Gastrocnemius medialis (tissue), 4 donors: Measurements from ENCODE around the gene MAPRE2.

Experiments used
- POLR2A ChIP-seq, 2 donors: fragments of 450-650 bp; IDR thresholded peaks; one replicate each; pipeline ENCODE4 v1.6.1; 2017; ENCODE audit warnings: antibody characterized with exemption in 2 of 2, mild to moderate bottlenecking in 2 of 2, moderate library complexity in 2 of 2
- TF ChIP-seq, protein P1 (sequence below), 5 experiments: fragments of 450-650 bp in 3 of 5; fragments of 200-600 bp in 2 of 5; sonication (generic) in 2 of 5; IDR thresholded peaks in 4 of 5; conservative IDR thresholded peaks in 1 of 5; 1 replicate in 4 of 5; 2 replicates in 1 of 5; pipeline ENCODE4 v1.5.1; 2016 to 2019; ENCODE audit warnings: antibody characterized with exemption in 5 of 5, mild to moderate bottlenecking in 3 of 5, moderate library complexity in 3 of 5

GRCh38 chr18:35190948-35191697 lies 149.9 kb downstream of the MAPRE2 start:
- TF ChIP-seq, protein P1, sequence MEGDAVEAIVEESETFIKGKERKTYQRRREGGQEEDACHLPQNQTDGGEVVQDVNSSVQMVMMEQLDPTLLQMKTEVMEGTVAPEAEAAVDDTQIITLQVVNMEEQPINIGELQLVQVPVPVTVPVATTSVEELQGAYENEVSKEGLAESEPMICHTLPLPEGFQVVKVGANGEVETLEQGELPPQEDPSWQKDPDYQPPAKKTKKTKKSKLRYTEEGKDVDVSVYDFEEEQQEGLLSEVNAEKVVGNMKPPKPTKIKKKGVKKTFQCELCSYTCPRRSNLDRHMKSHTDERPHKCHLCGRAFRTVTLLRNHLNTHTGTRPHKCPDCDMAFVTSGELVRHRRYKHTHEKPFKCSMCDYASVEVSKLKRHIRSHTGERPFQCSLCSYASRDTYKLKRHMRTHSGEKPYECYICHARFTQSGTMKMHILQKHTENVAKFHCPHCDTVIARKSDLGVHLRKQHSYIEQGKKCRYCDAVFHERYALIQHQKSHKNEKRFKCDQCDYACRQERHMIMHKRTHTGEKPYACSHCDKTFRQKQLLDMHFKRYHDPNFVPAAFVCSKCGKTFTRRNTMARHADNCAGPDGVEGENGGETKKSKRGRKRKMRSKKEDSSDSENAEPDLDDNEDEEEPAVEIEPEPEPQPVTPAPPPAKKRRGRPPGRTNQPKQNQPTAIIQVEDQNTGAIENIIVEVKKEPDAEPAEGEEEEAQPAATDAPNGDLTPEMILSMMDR (IDR thresholded peaks at IDR 0.05 in 4 of 5, conservative IDR thresholded peaks at IDR 0.05 in 1 of 5): no peak
- TF ChIP-seq POLR2A (IDR thresholded peaks at IDR 0.05): no peak
